GM19351 (cell line): ENCODE data around the gene POP5.
"Not testable (repeated sequence)": the region's sequence is repeated elsewhere in the genome, so short reads cannot be mapped to it uniquely, and the experiment has no call there.

Experiments
- ATAC-seq: cut with Tn5 transposase; IDR thresholded peaks from one replicate; pipeline ENCODE4 v1.9.1; 2021; ENCODE audit warnings: mild to moderate bottlenecking, moderate library complexity; ENCODE audit not compliant: unreplicated experiment

The POP5 gene

GRCh38 chr12:120580787-120581723 lies at the start of gene POP5:
Gene POP5 (minus strand): TSS chr12:120581402. CDS start chr12:120581362, 40 bp downstream.
- ATAC-seq = peak; percentile 92

- ATAC-seq = no peak
Observed at GRCh38 chr12:120630104-120630892, 49.1 kb upstream of the POP5 start.

GRCh38 chr12:120628919-120629318 lies 47.7 kb upstream of the POP5 start:
- no peak for ATAC-seq

GRCh38 chr12:120625557-120626419 lies 44.6 kb upstream of the POP5 start:
- ATAC-seq = no peak

GRCh38 chr12:120620624-120621023 lies 39.4 kb upstream of the POP5 start:
- ATAC-seq = no peak

- no peak for ATAC-seq
Observed at GRCh38 chr12:120618954-120619615, 37.9 kb upstream of the POP5 start.

GRCh38 chr12:120617767-120618166 lies 36.6 kb upstream of the POP5 start:
- ATAC-seq = not testable (repeated sequence)

- ATAC-seq = not testable (repeated sequence)
Observed at GRCh38 chr12:120617193-120617592, 36.0 kb upstream of the POP5 start.

GRCh38 chr12:120614848-120615247 lies 33.6 kb upstream of the POP5 start:
- no peak for ATAC-seq

GRCh38 chr12:120611534-120611933 lies 30.3 kb upstream of the POP5 start:
- not testable (repeated sequence) for ATAC-seq

GRCh38 chr12:120610560-120610959 lies 29.4 kb upstream of the POP5 start:
- no peak for ATAC-seq

GRCh38 chr12:120602416-120602815 lies 21.2 kb upstream of the POP5 start:
- ATAC-seq = not testable (repeated sequence)

- no peak for ATAC-seq
Observed at GRCh38 chr12:120599672-120600552, 18.7 kb upstream of the POP5 start.

- ATAC-seq = no peak
Observed at GRCh38 chr12:120598674-120599463, 17.7 kb upstream of the POP5 start.

- ATAC-seq = no peak
Observed at GRCh38 chr12:120597861-120598260, 16.7 kb upstream of the POP5 start.

GRCh38 chr12:120596901-120597300 lies 15.7 kb upstream of the POP5 start:
- ATAC-seq = no peak

GRCh38 chr12:120592121-120593049 lies 11.2 kb upstream of the POP5 start:
- no peak for ATAC-seq
